IMR-90 (cell line): Measurements from ENCODE around the gene ZFP36. TPM values are rescaled to one million over a fixed set of nuclear protein-coding genes. Genes with fewer than 3 reads are reported as not detected.

Experiments used
- ATAC-seq: fragments of 200-7000 bp; cut with Tn5 transposase; 2 replicates; pipeline ENCODE4 v1.9.1; 2020; ENCODE audit warnings: low read depth, mild to moderate bottlenecking, moderate library complexity
- BruUV-seq: library from RNA; stranded (reverse); fragments of 400-500 nt; replicated peaks from 2 replicates; lab custom pipeline; 2021; lab: Mats Ljungman, UMichigan
- CTCF ChIA-PET: fragments of 300-600 bp; formaldehyde crosslinking; extraction: SDS; loops from one replicate; lab custom pipeline; 2021; ENCODE audit warnings: antibody characterized with exemption; lab: Yijun Ruan, JAX
- POLR2A ChIA-PET: fragments of 300-600 bp; sonication (Branson Sonifier 250); formaldehyde crosslinking; loops from one replicate; lab custom pipeline; 2022; ENCODE audit warnings: antibody characterized with exemption; ENCODE audit not compliant: unreplicated experiment; lab: Charles Lee
- DNase-seq: peaks from one replicate; pipeline ENCODE4 v3.0.0; 2013
- H2AFZ ChIP-seq: replicated peaks from 2 replicates; pipeline ENCODE3; 2013; ENCODE audit warnings: low read length, mild to moderate bottlenecking; ENCODE audit not compliant: poor library complexity
- H2AK5ac ChIP-seq: 2 replicates; pipeline ENCODE4 v1.6.1; 2013; ENCODE audit warnings: low read depth, low read length, inconsistent platforms
- H2AK9ac ChIP-seq: replicated peaks from 2 replicates; pipeline ENCODE3; 2013; ENCODE audit warnings: mild to moderate bottlenecking, low read depth, low read length, moderate library complexity; ENCODE audit not compliant: poor library complexity
- H2BK120ac ChIP-seq: 2 replicates; pipeline ENCODE4 v1.6.1; 2013; ENCODE audit warnings: low read depth, low read length, inconsistent platforms
- H2BK15ac ChIP-seq: 3 replicates; pipeline ENCODE4 v1.6.1; 2013; ENCODE audit warnings: low read depth, low read length, inconsistent platforms
- H2BK20ac ChIP-seq: 2 replicates; pipeline ENCODE4 v1.6.1; 2013; ENCODE audit warnings: low read depth, mild to moderate bottlenecking, inconsistent platforms, low read length, moderate library complexity
- H2BK5ac ChIP-seq: 2 replicates; pipeline ENCODE4 v1.6.1; 2013; ENCODE audit warnings: mild to moderate bottlenecking, low read depth, low read length, inconsistent platforms; ENCODE audit not compliant: poor library complexity, severe bottlenecking
- H3K14ac ChIP-seq: replicated peaks from 2 replicates; pipeline ENCODE4 v1.6.1; 2013; ENCODE audit warnings: low read depth, low read length, inconsistent platforms
- H3K18ac ChIP-seq: 2 replicates; pipeline ENCODE4 v1.6.1; 2013; ENCODE audit warnings: low read depth, low read length, control low read depth
- H3K23ac ChIP-seq: 2 replicates; pipeline ENCODE4 v1.6.1; 2013; ENCODE audit warnings: low read depth, low read length, inconsistent platforms
- H3K27ac ChIP-seq: 2 replicates; pipeline ENCODE4 v1.5.1; 2013; ENCODE audit warnings: mild to moderate bottlenecking, control low read depth, low read length; ENCODE audit not compliant: insufficient read depth
- H3K27me3 ChIP-seq: 2 replicates; pipeline ENCODE4 v1.6.1; 2013; ENCODE audit warnings: low read length; ENCODE audit not compliant: control insufficient read depth, insufficient read depth
- H3K36me3 ChIP-seq: 2 replicates; pipeline ENCODE4 v1.6.1; 2013; ENCODE audit warnings: low read length, mixed read lengths; ENCODE audit not compliant: control insufficient read depth, insufficient read depth
- H3K4ac ChIP-seq: 2 replicates; pipeline ENCODE4 v1.6.1; 2013; ENCODE audit warnings: low read depth, low read length, inconsistent platforms
- H3K4me1 ChIP-seq: 2 replicates; pipeline ENCODE4 v1.6.1; 2013; ENCODE audit warnings: low read length, mixed read lengths; ENCODE audit not compliant: control insufficient read depth, insufficient read depth
- H3K4me2 ChIP-seq: 2 replicates; pipeline ENCODE4 v1.6.1; 2013; ENCODE audit warnings: low read depth, mild to moderate bottlenecking, control low read depth, low read length, moderate library complexity
- H3K4me3 ChIP-seq: 2 replicates; pipeline ENCODE4 v1.5.1; 2013; ENCODE audit warnings: low read depth, mild to moderate bottlenecking, control low read depth, low read length, moderate library complexity; ENCODE audit not compliant: insufficient read depth
- H3K56ac ChIP-seq: 2 replicates; pipeline ENCODE4 v1.6.1; 2013; ENCODE audit warnings: low read length, inconsistent platforms; ENCODE audit not compliant: insufficient read depth; ENCODE audit errors: extremely low read depth
- H3K79me1 ChIP-seq, 2 experiments: 2 replicates each; pipeline ENCODE4 v1.6.1; 2013; ENCODE audit warnings: low read length in 2 of 2, inconsistent platforms in 1 of 2, low read depth in 1 of 2
- H3K9ac ChIP-seq: 2 replicates; pipeline ENCODE4 v1.6.1; 2013; ENCODE audit warnings: low read depth, low read length, control low read depth
- H3K9me1 ChIP-seq: 2 replicates; pipeline ENCODE4 v1.6.1; 2013; ENCODE audit warnings: low read length, inconsistent platforms; ENCODE audit not compliant: insufficient read depth
- H3K9me3 ChIP-seq: 2 replicates; pipeline ENCODE4 v1.6.1; 2013; ENCODE audit warnings: low read length; ENCODE audit not compliant: control insufficient read depth, insufficient read depth
- H4K20me1 ChIP-seq: 2 replicates; pipeline ENCODE4 v1.6.1; 2013; ENCODE audit warnings: low read length, inconsistent platforms; ENCODE audit not compliant: insufficient read depth
- H4K5ac ChIP-seq: 2 replicates; pipeline ENCODE4 v1.6.1; 2013; ENCODE audit warnings: mild to moderate bottlenecking, low read depth, low read length, control low read depth
- H4K8ac ChIP-seq, 2 experiments: 2 replicates each; pipeline ENCODE4 v1.6.1; 2013; ENCODE audit warnings: low read depth in 2 of 2, low read length in 2 of 2, control low read depth in 1 of 2, inconsistent platforms in 1 of 2
- H4K91ac ChIP-seq: 2 replicates; pipeline ENCODE4 v1.6.1; 2013; ENCODE audit warnings: low read depth, low read length, inconsistent platforms; ENCODE audit not compliant: insufficient read depth
- BHLHE40 ChIP-seq: fragments of 150-350 bp; IDR thresholded peaks from 2 replicates; pipeline ENCODE4 v1.6.1; 2016; ENCODE audit warnings: mild to moderate bottlenecking, low read depth, low read length
- CEBPB ChIP-seq: IDR thresholded peaks from 2 replicates; pipeline ENCODE4 v1.6.1; 2012; ENCODE audit warnings: low read depth, low read length, improper control_type of control experiment
- FOS ChIP-seq: fragments of 150-350 bp; IDR thresholded peaks from 2 replicates; pipeline ENCODE4 v1.6.1; 2016; ENCODE audit warnings: low read depth, low read length
- MAFK ChIP-seq: IDR thresholded peaks from 2 replicates; pipeline ENCODE4 v1.6.1; 2012; ENCODE audit warnings: low read depth, low read length, improper control_type of control experiment
- NFE2L2 ChIP-seq: fragments of 150-350 bp; IDR thresholded peaks from 2 replicates; pipeline ENCODE4 v1.6.1; 2016; ENCODE audit warnings: low read depth, mild to moderate bottlenecking, low read length
- POLR2A ChIP-seq: IDR thresholded peaks from 2 replicates; pipeline ENCODE4 v1.6.1; 2012; ENCODE audit warnings: mild to moderate bottlenecking, low read depth, low read length
- RCOR1 ChIP-seq: IDR thresholded peaks from 2 replicates; pipeline ENCODE4 v1.6.1; 2012; ENCODE audit warnings: mild to moderate bottlenecking, low read length, improper control_type of control experiment; ENCODE audit not compliant: insufficient replicate concordance
- WGBS, 2 experiments: methylation state at CpG; one replicate each; pipeline versions ENCODE4 v1.1.5 to v1.1.7; 2013; ENCODE audit warnings: missing lambda C conversion rate in 2 of 2; ENCODE audit not compliant: insufficient read length in 1 of 2; ENCODE audit errors: extremely low coverage in 2 of 2; 5-methylcytosine and 5-hydroxymethylcytosine counted together
- dilution Hi-C: fragments of 300-500 bp; cut with HindIII; formaldehyde crosslinking; loops from one replicate; pipeline ENCODE4 v1.14.3; 2018; ENCODE audit warnings: low sequenced_read_pairs; ENCODE audit not compliant: unreplicated experiment
- in situ Hi-C: fragments of 300-500 bp; cut with MboI; formaldehyde crosslinking; loops from 3 replicates; pipeline ENCODE4 v1.14.3; 2019; ENCODE audit warnings: low sequenced_read_pairs, inconsistent platforms, mixed read lengths
- intact Hi-C: fragments of 100-400 bp; cut with micrococcal nuclease; formaldehyde crosslinking; loops from 2 replicates; pipeline ENCODE4 v1.10.0; 2022
- polyA plus RNA-seq, 3 experiments: library from polyadenylated mRNA; depleted of rRNA; stranded (reverse); fragments of >200 nt; gene quantifications; 2 replicates each; pipeline ENCODE4 v1.2.3, GENCODE V29; 2012; ENCODE audit warnings: low replicate concordance in 1 of 3
- total RNA-seq: library from RNA; depleted of rRNA; stranded (reverse); fragments of >200 nt; gene quantifications from 2 replicates; pipeline ENCODE4 v1.2.3, GENCODE V29; 2012

ZFP36 gene
- total and polyA plus RNA-seq, 2 of the 4 experiments (the other 2 are of a cell fraction), result 1.4 to 45.0 TPM

GRCh38 chr19:39370735-39371134 is 35.9 kb upstream of the ZFP36 start:
- no peak overlapping the region for H2BK5ac ChIP-seq
- no peak overlapping the region for H4K91ac ChIP-seq
- no peak overlapping the region; the same call in 1 of the 2 replicates for H3K4ac ChIP-seq
- dilution Hi-C loops (no loop called here), in situ Hi-C loops (no loop called here), intact Hi-C loops (no loop called here)
- no peak overlapping the region for H2AK5ac ChIP-seq
- BruUV-seq, result no TSS peak
- 90% methylated on average over 2 of the region's 5 CpGs; no CpG with 5 or more reads in 1 of the 2 experiments for WGBS, 2 experiments
- no peak overlapping the region for H2AFZ ChIP-seq
- POLR2A ChIA-PET, result no interaction called here
- no peak overlapping the region for H4K8ac ChIP-seq
- no peak overlapping the region for H3K14ac ChIP-seq
- H3K9ac ChIP-seq, result no peak overlapping the region
- no peak overlapping the region for H3K56ac ChIP-seq
- H3K79me1 ChIP-seq, result peaks cover 35 to 60% of the 10 kb centered on the region in 2 experiments
- no peaks in the 10 kb centered on the region for H3K27me3 ChIP-seq
- H2BK20ac ChIP-seq, result no peak overlapping the region
- H3K27ac ChIP-seq, result no peak overlapping the region
- H3K23ac ChIP-seq, result no peak overlapping the region
- H3K4me3 ChIP-seq, result no peak overlapping the region
- H2BK120ac ChIP-seq, result no peak overlapping the region
- no peak for ATAC-seq
- peaks cover 14% of the 10 kb centered on the region for H3K4me1 ChIP-seq
- H2AK9ac ChIP-seq, result no peak overlapping the region
- peaks cover 18% of the 10 kb centered on the region for H3K9me1 ChIP-seq
- no peak overlapping the region for H3K4me2 ChIP-seq
- TF ChIP-seq FOS, result no peak
- TF ChIP-seq BHLHE40, result no peak
- TF ChIP-seq NFE2L2, result no peak
- TF ChIP-seq CEBPB, result no peak
- no peak for TF ChIP-seq RCOR1
- no peak for TF ChIP-seq POLR2A
- no peak for TF ChIP-seq MAFK
- H2BK15ac ChIP-seq, result no peak overlapping the region
- no peak overlapping the region for H3K18ac ChIP-seq
- CTCF ChIA-PET, result no interaction called here
- no peak for DNase-seq
- H4K5ac ChIP-seq, result no peak overlapping the region
- peaks cover 9% of the 10 kb centered on the region for H4K20me1 ChIP-seq
- H3K36me3 ChIP-seq, result peaks cover 47% of the 10 kb centered on the region
- H3K9me3 ChIP-seq, result no peaks in the 10 kb centered on the region
